T-helper 2 cell treated with Interferon-gamma antibody and Interleukin-4, amounts not matched to agents 5 μg/mL and 100 μg/mL, for 36 hours (primary cell): ENCODE measurements around the gene GAB1.
"Not testable (repeated sequence)": the region's sequence is repeated elsewhere in the genome, so short reads cannot be mapped to it uniquely, and the experiment has no call there.

Experiments
- DNase-seq: peaks from one replicate; pipeline ENCODE4 v3.0.0; 2021; ENCODE audit warnings: low spot score
- H3K27ac Mint-ChIP-seq: one replicate; pipeline ENCODE4 v1.8.0; 2021; ENCODE audit warnings: mild to moderate bottlenecking, mixed read lengths
- H3K27me3 Mint-ChIP-seq: one replicate; pipeline ENCODE4 v1.8.0; 2021; ENCODE audit warnings: low read depth, mixed read lengths
- H3K36me3 Mint-ChIP-seq: one replicate; pipeline ENCODE4 v1.8.0; 2021; ENCODE audit warnings: low read depth, mixed read lengths
- H3K4me1 Mint-ChIP-seq: one replicate; pipeline ENCODE4 v1.8.0; 2021; ENCODE audit warnings: low read depth, mixed read lengths
- H3K4me3 Mint-ChIP-seq: one replicate; pipeline ENCODE4 v1.8.0; 2022; ENCODE audit warnings: mild to moderate bottlenecking, moderate library complexity, mixed read lengths
- H3K9me3 Mint-ChIP-seq: one replicate; pipeline ENCODE4 v1.8.0; 2021; ENCODE audit warnings: mixed read lengths

The GAB1 gene

DNA sequence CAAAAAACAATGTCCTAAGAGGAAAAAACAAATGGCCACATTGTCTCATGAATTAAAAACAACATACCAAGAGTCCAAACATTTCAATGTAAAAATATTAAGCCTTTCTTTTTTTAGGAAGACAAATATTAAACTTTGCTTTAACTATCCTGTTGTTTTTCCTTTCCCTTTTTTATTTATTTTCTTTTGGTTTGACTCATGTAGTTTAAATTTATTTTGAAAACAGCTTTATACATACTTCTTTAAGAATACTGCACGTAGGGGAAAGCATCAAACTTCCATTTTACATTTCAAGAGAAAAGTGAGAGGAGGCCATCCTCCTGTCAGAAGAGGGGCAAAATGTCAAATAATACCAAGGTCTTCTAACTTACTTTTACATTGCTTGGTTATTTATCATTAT lies 8.7 kb downstream of the GAB1 start:
- Mint-ChIP-seq H3K9me3 (no peaks in the 10 kb centered on the region), H3K4me1 (no peaks in the 10 kb centered on the region), H3K36me3 (no peaks in the 10 kb centered on the region), H3K4me3 (no peak overlapping the region), H3K27ac (no peak overlapping the region), H3K27me3 (peaks cover 41% of the 10 kb centered on the region)
- DNase-seq: no peak

DNA sequence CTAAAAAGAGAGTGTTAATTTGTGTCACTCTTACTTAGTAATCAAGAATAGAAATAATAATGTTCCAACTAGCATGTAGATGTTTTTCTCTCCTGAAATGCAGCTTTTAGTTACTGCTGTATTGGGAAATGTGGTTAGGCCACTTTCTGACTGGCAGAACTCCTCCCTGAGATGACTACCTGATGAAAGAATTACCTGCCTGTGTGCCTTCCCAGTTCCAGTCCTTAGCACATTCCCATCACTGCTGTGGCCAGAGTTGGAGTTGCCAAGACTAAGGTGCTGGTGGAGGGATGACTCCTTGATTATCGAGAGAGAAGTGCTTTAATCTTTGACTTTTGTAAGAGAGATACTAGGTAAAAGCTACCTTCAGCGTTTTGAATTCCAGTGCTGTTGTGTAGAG lies 9.5 kb downstream of the GAB1 start:
- Mint-ChIP-seq H3K9me3 (no peaks in the 10 kb centered on the region), H3K27ac (no peak overlapping the region), H3K36me3 (no peaks in the 10 kb centered on the region), H3K27me3 (peaks cover 37% of the 10 kb centered on the region), H3K4me1 (no peaks in the 10 kb centered on the region), H3K4me3 (no peak overlapping the region)
- no peak for DNase-seq

DNA sequence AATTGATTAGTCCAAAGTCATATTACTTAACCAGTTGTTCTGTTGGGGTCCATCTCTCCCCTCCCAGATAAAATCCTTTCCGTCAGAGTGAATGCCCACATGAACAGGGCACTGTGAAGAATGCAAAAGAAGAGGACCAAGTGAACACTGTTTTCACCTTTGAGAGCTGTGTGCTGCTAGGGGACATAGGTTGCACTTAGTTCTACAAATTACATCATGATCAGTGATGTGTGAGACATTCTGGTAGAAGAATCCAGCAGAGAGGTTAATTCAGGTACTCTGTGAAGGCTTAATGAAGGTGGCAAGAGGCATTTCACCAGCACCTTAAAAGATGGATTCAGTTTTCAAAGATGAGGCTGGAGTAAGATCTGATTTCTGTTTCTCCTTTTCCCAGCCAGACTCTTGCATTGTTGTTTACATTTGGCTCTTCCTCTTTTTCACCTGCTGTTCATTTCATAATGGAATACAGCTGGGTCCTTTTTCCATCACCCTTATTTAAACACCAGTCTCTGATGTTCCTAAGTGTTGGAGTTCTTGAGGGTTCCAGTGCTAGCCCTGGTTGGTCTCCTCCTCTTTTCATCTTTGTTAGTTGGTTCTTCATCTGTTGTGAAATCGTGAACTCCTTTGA lies 10.9 kb downstream of the GAB1 start:
- DNase-seq: no peak
- Mint-ChIP-seq H3K27me3 (peaks cover 32% of the 10 kb centered on the region), H3K4me1 (no peaks in the 10 kb centered on the region), H3K4me3 (no peak overlapping the region), H3K36me3 (no peaks in the 10 kb centered on the region), H3K9me3 (no peaks in the 10 kb centered on the region), H3K27ac (no peak overlapping the region)

DNA sequence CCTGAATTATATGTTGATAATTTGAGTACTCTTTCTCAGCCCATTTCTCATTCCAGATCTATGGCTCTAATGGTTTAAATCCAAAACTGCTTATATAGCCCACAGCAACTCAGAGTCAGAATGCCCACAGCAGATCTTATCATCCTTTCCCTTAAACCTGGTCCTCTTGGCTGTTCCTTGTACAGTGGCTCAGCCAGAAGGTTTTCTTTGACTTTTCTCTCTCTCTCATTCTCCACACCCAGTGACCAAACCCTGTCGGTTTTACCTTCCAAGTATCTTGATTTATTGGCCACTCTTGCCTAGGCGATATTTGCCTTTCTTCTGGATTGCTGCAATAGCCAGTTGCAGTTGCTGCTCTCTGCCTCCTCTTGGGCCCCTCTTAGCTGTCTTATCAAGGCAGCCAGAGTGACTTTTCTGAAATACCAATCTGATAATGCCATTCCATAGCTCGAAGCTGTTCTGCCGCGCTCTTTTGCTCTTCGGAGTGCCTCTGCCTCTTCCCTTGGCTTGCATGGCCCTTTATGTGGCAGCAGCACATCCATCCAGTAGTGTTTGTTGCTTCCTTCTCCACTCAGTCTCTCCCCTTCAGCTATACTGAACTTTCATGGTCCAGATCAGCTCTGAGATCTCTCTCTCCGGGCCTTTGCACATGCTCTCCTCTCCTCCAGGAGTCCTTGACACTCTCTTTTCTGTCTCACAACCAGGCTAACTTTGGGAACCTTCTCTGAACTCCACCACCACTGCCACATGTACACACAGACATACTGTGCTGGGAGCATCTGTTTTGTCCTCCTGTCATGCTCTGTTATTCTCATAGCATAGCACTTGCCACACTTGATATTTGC lies 11.8 kb downstream of the GAB1 start:
- H3K36me3 Mint-ChIP-seq: no peaks in the 10 kb centered on the region
- H3K4me1 Mint-ChIP-seq: no peaks in the 10 kb centered on the region
- no peak for DNase-seq
- H3K27me3 Mint-ChIP-seq: peaks cover 34% of the 10 kb centered on the region
- H3K9me3 Mint-ChIP-seq: no peaks in the 10 kb centered on the region
- no peak overlapping the region for H3K27ac Mint-ChIP-seq
- H3K4me3 Mint-ChIP-seq: no peak overlapping the region

DNA sequence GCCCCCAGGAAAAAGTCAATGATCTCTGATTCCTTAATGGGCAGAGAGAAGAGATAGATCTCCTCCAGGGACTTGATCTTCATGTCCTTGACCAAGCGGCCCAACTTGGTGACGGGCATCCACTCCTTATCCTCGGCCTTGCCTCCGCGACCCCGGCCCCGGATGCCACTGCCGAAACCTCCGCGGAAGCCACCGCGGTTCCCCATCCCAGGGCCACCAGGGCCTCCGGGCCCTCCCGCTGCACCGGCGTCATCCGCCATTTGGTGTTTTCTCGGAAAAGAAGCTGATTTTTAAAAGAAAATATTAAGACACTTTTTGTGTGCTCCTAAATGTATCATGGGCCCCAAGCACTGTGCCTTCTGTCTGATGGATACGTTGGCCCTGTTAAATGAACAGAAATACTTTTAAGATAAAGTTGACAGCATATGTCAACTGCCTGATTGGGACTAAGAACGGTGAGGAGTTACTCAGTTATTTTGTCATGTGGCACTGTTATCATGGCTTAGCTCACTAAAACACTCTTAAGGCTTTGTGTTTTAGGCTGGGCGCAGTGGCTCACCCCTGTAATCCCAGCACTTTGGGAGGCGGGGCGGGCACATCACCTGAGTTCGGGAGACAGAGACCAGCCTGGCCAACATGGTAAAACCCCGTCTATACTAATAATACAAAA lies 13.3 kb downstream of the GAB1 start:
- H3K27ac Mint-ChIP-seq, H3K36me3 Mint-ChIP-seq, H3K9me3 Mint-ChIP-seq, H3K4me3 Mint-ChIP-seq, DNase-seq, H3K4me1 Mint-ChIP-seq: not testable (repeated sequence)
- H3K27me3 Mint-ChIP-seq: peaks cover 34% of the 10 kb centered on the region

DNA sequence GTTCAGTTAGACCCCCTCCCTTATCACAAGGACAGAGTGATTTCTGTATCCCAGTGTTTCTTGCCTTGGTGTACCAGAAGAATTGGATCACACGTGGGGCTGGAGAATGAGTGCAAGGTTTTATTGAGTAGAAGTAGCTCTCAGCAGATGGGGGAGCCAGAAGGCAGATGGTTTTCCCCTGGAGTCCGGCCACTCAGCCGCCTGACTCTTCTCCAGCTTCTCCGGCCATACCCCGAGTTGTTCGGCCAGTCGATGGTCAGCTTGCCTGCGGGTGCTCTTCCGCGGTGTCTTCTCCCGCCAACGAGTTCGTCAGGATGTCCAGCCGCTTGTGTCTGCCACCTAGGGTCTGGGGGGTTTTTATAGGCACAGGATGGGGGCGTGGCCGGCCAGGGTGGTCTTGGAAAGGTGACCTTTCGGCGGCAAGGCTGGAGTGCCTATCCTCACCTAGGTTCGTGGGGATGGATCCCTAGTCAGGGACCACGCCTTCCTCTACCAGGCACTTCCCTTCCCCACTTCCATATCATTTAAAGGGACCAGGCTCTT lies 14.5 kb downstream of the GAB1 start:
- no peaks in the 10 kb centered on the region for H3K4me1 Mint-ChIP-seq
- no peak overlapping the region for H3K4me3 Mint-ChIP-seq
- no peak overlapping the region for H3K27ac Mint-ChIP-seq
- no peaks in the 10 kb centered on the region for H3K36me3 Mint-ChIP-seq
- no peak for DNase-seq
- H3K27me3 Mint-ChIP-seq: peaks cover 25% of the 10 kb centered on the region
- H3K9me3 Mint-ChIP-seq: no peaks in the 10 kb centered on the region

DNA sequence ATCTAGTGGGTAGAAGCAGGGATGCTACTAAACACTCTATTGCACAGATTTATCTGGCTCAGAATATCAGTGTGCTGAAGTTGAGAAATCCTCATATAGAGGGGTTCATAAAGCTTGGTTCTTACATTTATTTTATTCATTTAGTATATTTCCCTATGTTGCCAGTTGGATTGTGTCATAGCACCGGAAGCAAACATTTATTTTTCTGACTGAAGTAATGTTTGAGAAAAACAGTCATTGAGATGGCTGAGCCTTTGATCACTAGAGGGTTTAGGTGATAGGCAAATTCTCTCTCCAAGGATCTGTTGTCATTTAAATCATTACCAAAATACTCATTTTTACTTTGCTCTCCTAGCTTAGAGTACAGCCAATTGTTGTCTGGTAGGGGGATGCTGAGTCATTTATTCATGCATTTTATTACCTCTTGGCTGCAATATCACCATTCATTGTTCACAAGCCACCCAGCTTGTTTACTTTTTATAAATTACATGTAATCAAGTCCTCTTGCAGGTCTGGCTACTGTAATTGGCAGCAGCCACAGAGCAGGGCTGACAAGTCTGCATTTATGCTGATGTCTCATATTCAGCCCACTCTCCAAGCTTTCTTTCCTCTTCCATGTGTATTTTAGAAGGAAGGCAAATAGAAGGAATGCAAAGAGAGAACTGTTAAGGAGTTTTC lies 15.2 kb downstream of the GAB1 start:
- H3K9me3 Mint-ChIP-seq: no peaks in the 10 kb centered on the region
- DNase-seq: no peak
- H3K27me3 Mint-ChIP-seq: peaks cover 20% of the 10 kb centered on the region
- H3K27ac Mint-ChIP-seq: no peak overlapping the region
- H3K36me3 Mint-ChIP-seq: no peaks in the 10 kb centered on the region
- H3K4me1 Mint-ChIP-seq: no peaks in the 10 kb centered on the region
- no peak overlapping the region for H3K4me3 Mint-ChIP-seq

DNA sequence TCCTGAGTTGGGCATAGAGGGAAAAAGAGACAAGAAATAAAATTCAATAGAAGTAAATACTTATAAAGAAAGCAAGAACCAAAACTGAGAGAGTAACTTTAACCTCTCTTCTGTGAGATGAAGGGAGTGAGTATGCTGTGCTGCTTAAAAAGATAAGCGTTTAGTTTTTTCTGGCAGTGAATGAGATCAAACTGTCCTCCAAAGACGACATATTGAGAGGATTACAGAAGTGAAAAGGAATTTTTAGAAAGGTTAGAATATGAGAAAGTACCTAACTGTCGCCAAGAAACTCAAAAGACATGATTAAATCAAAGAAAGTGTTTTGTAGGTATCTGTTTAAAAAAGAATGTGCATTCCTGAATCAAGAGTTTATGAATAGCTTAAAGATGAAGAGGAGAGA lies 16.0 kb downstream of the GAB1 start:
- no peaks in the 10 kb centered on the region for H3K36me3 Mint-ChIP-seq
- no peak for DNase-seq
- no peak overlapping the region for H3K4me3 Mint-ChIP-seq
- H3K9me3 Mint-ChIP-seq: no peaks in the 10 kb centered on the region
- H3K27me3 Mint-ChIP-seq: peaks cover 17% of the 10 kb centered on the region
- H3K27ac Mint-ChIP-seq: no peak overlapping the region
- no peaks in the 10 kb centered on the region for H3K4me1 Mint-ChIP-seq

DNA sequence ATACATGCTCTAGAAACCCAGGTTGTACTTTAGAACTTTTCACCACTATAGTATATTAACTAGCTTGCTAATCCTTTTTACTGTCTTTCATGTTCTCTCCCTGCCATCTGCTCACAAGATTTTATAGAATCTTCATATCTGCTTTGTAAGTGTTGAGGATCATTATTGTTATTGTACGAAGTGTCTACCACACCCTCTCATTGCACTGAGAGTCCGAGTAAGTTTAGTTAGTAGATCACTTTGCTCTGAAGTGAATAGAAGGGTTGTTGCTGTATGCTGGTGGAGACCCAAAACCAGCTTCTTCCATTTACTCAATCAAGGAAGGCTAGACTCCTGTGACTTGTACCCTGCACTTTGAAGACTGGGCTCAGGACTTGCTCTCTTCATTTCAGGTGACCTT lies 17.1 kb downstream of the GAB1 start:
- Mint-ChIP-seq H3K4me3 (no peak overlapping the region), H3K27me3 (peaks cover 17% of the 10 kb centered on the region), H3K9me3 (no peaks in the 10 kb centered on the region), H3K27ac (no peak overlapping the region), H3K36me3 (no peaks in the 10 kb centered on the region), H3K4me1 (peaks cover 4% of the 10 kb centered on the region)
- DNase-seq: no peak

DNA sequence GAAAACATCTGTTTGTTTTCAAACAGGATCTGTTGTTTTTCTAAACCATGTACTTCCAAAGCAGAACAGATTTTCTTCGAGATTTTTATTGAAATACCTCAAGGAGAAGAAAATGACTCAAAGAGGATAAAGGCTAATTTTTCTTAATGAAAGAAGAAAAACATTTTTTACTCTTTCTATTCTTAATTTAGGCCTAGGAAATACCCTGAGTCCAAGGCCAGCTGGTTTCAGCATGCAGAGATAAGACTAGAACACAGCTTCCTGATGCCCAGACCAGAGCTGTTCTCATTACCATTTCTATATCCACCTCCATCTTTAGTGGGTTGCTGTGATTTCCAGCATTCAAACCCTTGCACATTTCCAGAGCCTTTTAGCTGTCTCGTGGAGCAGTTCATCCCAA lies 18.3 kb downstream of the GAB1 start:
- Mint-ChIP-seq H3K27ac (no peak overlapping the region), H3K27me3 (peaks cover 17% of the 10 kb centered on the region), H3K9me3 (no peaks in the 10 kb centered on the region), H3K36me3 (no peaks in the 10 kb centered on the region), H3K4me1 (peaks cover 16% of the 10 kb centered on the region), H3K4me3 (no peak overlapping the region)
- DNase-seq: no peak

DNA sequence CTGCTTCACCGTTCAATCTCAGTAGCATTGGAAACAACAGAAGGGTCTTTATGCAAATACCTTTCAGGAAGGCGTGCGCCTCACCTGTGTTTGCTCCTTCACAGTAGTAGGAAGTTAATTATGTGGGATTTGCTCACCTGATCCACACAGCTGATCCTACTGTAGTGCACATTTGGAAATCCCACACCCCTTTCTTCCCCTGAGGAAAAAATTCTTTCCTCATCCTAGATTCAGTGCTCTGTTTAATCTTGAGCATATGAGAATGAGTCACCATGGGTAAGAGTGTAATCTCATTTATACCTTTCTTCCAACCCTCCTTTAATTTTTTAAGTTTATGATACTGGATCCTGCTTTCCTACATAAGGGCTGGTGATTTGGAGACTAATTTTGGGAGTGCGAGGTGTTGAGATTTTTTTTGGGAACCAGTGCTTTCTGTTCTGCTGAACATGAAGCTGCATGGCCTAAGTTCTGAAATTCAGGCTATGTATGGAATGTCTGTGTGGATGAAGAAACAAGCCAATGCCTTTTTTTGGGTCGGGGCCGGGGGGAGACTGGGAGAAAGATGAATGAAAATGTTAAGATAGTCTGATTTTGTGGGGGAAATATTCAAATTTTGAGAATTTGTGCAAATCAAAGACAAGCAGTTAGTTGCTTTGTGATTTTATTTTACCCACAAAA lies 19.0 kb downstream of the GAB1 start:
- no peaks in the 10 kb centered on the region for H3K9me3 Mint-ChIP-seq
- no peak overlapping the region for H3K4me3 Mint-ChIP-seq
- no peak overlapping the region for H3K27ac Mint-ChIP-seq
- H3K27me3 Mint-ChIP-seq: peaks cover 17% of the 10 kb centered on the region
- DNase-seq: no peak
- H3K36me3 Mint-ChIP-seq: no peaks in the 10 kb centered on the region
- H3K4me1 Mint-ChIP-seq: peaks cover 18% of the 10 kb centered on the region

DNA sequence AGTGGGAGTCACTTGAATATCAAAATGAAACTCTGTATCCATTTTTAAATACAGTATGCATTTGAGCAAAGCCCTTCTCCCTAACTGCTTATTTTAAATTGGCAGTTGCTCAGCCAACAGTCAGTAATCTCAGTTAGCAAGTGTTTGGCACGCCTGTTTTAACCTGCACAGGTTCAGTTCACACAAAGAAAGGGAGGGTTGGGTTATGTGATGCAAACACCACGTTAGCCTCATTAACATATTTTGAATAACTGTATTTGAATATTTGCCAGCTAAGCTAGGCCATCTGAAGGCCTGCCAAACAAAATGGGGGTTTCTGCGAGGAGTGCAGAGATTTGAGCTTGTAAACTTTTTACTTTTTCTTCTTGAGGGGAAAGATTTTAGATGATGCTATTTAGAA lies 19.8 kb downstream of the GAB1 start:
- Mint-ChIP-seq H3K27ac (no peak overlapping the region), H3K4me3 (no peak overlapping the region), H3K4me1 (peaks cover 18% of the 10 kb centered on the region), H3K27me3 (peaks cover 17% of the 10 kb centered on the region), H3K9me3 (no peaks in the 10 kb centered on the region), H3K36me3 (no peaks in the 10 kb centered on the region)
- no peak for DNase-seq

DNA sequence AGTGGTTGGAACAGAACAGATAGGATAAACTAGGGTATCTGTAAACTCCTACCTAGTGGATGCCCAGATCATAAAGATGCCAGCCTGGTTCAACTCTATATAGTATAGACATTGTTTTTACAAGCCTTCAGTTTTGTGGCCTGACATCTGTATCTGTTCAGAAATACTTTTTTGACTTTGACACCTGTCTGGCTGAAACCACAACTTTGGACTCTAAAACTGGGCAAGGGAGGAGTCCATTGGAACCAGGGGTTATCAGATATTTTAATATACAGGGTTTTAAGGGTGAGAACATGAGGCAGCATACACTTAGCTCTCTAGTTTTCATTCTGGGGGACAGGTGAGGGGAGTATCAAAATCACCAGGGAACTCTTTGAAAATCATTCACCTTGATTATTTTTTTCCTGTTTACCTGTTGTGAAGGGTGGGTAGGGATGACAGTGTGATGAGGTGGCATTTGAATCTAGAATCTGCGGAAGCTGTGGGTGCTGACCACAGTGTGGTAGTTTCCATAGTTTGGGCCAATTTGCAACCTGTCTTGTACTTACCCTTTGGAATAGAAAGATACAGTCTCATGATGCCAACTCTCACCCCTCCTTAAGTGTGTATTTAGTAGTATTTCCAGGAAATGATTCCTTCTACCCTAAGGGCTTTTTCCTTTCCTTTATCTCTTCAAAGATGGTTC lies 20.6 kb downstream of the GAB1 start:
- Mint-ChIP-seq H3K9me3 (no peaks in the 10 kb centered on the region), H3K36me3 (no peaks in the 10 kb centered on the region), H3K27ac (no peak overlapping the region), H3K4me1 (peaks cover 18% of the 10 kb centered on the region), H3K27me3 (peaks cover 17% of the 10 kb centered on the region), H3K4me3 (no peak overlapping the region)
- no peak for DNase-seq
